NCI-H2171 treated with DMSO at 0.1 percent for 48 hours (cell line): ENCODE results near the gene IFNL2.
"Not testable (repeated sequence)": the region's sequence is repeated elsewhere in the genome, so short reads cannot be mapped to it uniquely, and the experiment has no call there.

Experiments used
- DNase-seq: peaks from one replicate; lab custom pipeline; 2025; lab: John Stamatoyannopoulos, UW

The IFNL2 gene

DNA sequence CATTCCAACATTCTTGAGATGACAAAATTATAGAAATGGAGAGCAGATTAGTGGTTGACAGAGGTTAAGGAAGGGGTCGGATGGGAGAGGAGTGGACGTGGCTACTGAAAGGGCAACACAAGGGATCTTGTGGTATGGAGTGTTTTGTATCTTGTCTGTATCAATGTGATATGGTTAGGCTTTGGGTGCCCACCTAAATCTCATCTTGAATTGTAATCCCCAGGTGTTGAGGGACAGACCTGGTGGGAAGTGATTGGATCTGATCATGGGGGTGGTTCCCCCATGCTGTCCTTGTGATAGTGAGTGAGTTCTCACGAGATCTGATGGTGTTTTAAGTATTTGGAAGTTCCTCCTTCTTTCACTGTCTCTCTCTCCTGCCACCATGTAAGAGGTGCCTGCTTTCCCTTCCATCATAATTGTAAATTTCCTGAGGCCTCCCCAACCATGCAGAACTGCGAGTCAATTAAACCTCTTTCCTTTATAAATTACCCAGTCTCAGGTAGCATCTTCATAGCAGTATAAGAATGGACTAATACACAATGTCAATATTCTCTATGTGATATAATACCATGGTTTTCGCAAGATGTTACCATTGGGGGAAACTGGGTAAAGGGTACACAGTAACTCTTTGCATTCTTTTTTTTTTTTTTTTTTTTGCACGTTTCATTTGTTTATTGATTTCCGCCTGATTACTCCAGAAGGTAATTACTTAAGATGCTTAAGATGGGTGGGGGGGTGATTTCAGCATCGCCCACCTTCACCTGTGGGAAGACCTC is 14.6 kb upstream of the IFNL2 start:
- no peak for DNase-seq

DNA sequence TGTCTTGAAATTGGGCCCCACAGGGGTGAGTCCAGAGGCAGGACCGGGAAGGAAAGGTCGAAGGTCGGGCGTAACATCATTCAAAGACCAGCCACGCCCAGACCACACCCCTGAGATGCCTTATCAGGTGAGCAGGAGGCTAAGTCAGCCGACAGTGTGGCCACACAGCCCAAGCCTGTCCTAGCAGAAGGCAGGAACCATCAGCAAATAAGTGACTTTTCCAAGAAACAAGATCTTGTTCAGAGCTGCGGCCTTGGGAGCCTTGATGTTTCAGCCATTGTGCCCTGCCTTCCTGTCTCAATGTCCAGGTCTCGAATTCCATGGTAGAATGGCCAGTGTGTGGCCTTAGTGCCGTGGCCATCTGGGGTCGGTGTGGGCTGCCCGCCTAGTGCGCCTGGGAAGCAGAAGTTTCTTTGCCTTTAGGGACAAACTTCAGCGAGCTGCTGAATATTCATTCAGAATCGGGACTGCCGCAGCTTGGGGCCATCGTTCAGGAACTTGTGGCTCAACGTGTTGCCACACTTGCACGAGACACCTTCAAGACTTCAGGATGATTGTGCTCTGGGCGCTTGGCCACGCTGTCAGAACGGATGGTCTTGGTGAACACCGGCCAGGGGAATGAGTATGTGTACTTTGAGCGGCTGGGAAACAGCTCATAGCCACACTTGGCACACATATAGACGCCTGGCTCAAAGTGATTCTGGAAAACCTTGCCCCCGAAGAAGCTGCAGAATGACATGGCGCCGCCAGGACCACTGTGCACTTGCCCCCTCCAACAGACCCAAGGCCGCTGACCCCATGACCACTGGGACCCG is 13.5 kb upstream of the IFNL2 start:
- DNase-seq: no peak

DNA sequence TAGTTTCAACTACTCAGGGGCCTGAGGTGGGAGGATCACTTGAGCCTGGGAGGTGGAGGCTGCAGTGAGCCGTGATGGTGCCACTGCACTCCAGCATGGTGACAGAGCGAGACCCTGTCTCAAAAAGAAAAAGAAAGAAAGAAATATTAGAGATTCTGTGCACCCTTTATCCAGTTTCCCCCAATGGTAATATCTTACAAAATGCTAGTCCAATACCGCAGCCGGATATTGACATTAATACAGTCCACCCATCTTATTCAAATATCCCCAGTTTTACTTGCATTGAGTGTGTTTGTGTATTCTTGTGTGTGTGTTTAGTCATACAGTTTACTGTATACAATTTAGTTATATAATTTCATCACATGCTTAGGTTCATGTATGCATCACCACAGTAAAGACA is 11.0 kb upstream of the IFNL2 start:
- DNase-seq: no peak

DNA sequence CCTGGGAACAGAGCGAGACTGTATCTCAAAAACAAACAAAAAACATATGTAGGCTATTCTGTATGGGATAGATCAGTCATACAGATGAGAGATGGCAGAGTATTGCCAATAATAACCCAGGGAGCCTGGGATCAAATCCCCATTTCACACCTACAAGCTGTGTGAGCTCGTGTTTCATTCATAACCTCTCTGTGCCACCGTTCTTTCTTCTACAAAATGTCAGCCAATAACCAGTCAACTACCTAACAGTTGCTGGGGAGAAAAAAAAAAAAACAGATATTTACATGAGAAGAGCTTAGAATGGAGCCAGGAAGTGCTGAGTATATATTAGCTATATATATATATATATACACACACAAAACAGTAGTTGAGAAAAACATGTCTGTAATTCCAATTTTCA is 6.5 kb upstream of the IFNL2 start:
- DNase-seq: no peak

DNA sequence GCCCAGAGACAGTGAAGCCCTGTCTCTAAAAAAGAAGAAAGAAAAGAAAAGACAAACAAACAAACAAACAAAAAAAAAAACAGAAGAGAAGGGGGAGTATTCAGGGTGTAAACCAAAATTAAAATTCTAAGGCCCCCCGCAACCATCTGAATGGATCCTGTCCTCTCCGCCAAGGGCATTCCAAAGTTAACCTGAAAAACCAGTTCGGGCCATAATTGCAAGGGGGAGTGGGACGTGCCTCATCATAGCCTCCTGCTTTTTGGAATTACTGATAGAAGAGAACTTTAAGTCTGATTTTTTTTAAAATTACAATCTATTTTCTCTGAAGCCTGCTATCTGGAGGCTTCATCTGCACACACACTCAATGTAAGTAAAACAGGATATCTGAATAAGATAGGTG is 5.7 kb upstream of the IFNL2 start:
- no peak for DNase-seq

DNA sequence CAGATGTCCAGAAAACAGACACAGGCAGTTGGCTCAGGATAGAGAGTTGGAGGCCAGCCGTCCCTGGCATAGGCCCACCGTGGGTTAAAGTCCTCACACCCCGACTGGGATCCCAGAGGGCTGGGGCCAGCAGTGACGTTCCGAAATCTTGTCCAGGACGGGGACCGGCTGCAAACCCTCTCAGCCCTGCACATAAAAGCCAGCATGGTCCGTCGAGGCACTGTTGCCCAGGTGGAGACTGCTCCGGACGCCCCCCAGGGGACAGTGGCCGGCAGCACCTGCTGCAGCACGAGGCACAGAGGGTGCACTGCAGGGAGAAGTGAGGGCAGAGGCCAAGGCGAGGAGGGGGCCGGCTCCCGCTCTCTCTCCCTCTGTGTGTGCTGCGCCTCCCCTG is 4.3 kb upstream of the IFNL2 start:
- DNase-seq: no peak

DNA sequence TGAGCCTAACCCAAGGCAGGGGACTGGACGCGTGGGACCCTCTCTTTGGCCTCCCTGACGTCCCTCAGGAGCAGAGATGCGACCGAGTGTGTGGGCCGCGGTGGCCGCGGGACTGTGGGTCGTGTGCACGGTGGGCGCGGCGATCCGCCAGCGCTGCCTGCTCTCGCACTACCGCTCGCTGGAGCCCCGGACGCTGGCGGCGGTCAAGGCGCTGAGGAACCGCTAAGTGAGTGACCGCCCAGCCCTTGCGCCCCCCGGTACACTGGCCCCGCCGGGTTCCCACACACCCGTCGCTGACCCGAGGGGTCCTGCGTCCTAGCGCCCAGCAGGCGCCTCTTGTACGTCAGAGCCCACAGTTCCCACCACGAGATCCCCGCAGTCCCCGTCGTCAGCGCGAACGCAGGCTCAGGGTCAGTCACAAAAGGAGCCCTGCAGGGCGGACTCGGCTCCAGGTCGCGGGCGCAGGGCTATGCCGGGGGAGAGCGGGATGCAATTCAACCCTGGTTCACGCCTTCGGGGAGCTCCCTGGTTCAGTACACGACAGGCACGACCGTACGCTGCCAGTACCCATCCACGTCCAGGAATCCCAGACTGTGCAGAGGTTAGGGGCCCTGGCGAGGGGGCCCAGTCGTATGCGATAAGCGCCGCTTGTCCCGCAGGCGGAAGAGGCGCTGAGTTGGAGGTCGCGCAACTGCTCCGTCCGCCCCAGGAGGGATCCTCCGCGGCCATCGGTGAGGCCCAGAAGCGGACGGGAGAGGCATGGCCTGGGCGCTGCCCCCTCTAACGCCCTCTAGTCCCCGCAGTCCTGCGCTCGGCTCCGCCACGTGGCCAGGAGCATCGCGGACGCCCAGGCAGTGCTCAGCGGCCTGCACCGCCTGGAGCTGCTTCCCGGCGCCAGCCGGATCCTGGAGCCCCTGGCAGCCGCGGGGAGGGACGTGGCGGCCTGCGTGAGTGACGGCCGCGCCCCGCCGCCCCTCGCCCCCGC is 3.6 kb upstream of the IFNL2 start:
- DNase-seq: no peak

GRCh38 chr19:39265321-39265916 is 2.8 kb upstream of the IFNL2 start:
- DNase-seq: no peak

DNA sequence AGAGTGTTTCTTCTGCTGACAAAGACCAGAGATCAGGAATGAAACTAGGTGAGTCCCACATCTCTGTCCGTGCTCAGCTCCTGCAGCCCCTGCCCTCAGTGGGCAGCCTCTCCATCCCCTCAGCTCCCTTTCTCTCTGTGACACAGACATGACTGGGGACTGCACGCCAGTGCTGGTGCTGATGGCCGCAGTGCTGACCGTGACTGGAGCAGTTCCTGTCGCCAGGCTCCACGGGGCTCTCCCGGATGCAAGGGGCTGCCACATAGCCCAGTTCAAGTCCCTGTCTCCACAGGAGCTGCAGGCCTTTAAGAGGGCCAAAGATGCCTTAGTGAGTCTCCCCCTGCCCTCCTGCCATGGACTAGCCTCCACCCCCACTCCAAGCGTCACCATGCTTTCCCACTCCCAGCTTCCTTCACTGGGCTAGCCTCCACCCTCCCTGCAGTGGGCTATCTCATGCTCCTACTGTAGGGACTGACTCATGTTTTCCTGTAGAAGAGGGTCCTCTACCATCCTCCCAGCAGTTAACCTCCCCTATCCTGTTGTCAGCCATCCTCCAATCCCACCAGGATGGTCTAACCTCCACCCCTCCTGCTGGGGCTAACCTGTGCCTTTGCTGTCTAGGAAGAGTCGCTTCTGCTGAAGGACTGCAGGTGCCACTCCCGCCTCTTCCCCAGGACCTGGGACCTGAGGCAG is 481 bp downstream of the IFNL2 start:
- not testable (repeated sequence) for DNase-seq

DNA sequence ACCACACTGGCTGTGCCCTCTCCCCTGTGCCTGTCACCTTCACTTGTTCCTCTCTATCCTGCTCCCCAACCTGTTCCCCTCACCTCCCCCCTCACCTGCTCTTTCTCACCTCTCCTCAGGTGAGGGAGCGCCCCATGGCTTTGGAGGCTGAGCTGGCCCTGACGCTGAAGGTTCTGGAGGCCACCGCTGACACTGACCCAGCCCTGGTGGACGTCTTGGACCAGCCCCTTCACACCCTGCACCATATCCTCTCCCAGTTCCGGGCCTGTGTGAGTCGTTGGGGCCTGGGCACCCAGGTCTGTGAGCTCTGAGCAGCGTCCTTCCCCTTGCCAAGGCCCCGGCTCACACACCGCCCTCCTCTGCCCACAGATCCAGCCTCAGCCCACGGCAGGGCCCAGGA is 1.2 kb downstream of the IFNL2 start:
- DNase-seq: not testable (repeated sequence)

DNA sequence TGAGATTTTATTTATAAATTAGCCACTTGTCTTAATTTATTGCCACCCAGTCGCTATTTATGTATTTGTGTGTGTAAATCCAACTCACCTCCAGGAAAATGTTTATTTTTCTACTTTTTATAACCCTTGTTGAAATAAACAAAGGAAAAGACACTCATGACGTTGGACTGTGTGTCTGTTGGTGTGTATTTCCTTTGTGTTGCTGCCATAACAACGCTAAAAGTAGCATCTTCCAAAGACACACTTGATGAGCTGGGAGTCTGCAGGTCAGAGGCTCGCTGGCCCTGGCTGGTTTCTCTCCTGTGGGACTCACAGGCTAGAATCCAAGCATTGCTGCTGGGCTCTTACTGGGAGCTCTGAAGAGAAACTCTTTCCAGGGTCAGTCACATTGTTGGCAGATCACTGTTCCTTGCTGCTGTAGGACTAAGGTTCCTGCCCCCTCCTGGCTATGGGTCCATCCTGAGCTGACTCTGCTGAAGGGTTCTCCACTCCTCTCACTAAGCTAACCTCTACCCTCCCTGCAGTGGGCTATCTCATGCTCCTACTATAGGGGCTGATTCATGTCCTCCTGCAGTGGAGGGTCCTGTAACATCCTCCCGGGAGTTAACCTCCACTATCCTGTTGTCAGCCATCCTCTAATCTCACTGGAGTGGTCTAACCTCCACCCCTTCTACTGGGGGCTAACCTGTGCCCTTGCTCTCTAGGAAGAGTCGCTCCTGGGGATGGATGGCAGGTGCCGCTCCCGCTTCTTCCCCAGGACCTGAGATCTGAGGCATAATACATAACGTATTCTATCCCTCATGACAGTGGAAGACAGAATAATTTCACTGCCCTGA is 2.1 kb downstream of the IFNL2 start:
- DNase-seq: no peak

GRCh38 chr19:39273859-39274258 is 5.7 kb downstream of the IFNL2 start:
- DNase-seq: not testable (repeated sequence)

- no peak for DNase-seq
Measured at GRCh38 chr19:39275578-39275977, 7.4 kb downstream of the IFNL2 start.

GRCh38 chr19:39276740-39277139 is 8.5 kb downstream of the IFNL2 start:
- no peak for DNase-seq

- no peak for DNase-seq
Measured at GRCh38 chr19:39277598-39277997, 9.4 kb downstream of the IFNL2 start.

DNA sequence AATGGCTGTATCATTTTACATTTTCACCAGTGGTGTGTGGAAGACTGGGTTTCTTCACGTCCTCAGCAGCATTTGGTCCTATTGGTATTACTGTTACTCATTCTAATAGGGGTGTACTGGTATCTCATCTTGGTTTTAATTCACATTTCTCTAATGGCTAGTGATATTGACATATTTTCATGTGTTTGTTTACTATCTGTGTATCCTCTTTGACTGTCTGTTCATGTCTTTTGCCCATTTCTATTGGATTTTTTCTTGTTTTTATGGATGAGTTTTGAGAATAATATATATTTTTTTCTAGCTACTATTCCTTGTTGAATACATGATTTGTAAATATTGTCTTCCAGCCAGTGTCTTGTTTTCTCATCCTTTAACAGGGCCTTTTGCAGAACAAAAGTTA is 13.8 kb downstream of the IFNL2 start:
- no peak for DNase-seq

GRCh38 chr19:39284032-39284431 is 15.8 kb downstream of the IFNL2 start:
- DNase-seq: no peak

- DNase-seq: no peak
Measured at GRCh38 chr19:39293394-39293793, 25.2 kb downstream of the IFNL2 start.

DNA sequence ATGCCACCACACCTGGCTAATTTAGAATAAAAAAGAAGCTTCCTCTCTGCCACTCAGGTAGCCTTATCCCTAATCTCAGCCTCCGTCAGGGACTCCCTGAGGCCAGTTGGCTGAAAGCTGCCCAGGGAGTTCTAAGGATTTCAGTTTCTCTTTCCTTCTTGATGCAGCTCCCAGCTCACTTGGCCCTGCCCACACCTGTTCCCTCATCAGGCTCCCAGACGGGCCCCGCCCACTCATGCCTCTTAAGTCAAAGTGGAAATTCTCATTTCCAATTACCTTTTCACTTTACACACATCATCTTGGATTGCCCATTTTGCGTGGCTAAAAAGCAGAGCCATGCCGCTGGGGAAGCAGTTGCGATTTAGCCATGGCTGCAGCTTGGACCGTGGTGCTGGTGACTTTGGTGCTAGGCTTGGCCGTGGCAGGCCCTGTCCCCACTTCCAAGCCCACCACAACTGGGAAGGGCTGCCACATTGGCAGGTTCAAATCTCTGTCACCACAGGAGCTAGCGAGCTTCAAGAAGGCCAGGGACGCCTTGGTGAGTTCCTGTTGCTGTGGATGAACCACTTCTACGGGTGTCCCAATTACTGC is 28.0 kb downstream of the IFNL2 start, which contains the start of gene IFNL1:
Gene IFNL1 (plus strand): TSS at position 353 of the 591 bp plus-strand sequence. CDS start 15 bp downstream, at position 368.
- DNase-seq: no peak

DNA sequence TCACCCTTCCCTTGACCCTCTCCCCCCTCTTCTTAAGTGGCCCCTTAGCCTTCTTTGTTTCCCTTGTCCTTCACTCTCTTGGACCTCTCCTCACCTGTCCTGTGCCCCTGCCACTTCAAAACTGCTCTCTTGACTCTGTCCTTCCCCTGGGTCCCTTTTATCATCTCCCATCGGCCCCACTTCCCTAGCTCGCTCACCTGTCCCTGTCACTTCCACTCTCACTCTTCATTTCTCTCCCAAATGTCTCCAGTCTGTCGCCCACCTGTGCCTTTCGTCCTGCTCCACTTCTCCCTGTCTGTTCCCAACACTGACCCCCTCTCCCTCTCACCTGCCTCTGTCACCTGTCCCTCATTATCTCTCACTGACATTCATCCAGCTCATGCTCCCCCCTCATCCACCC is 28.7 kb downstream of the IFNL2 start:
- no peak for DNase-seq
